Type B pancreatic cell (in vitro differentiated cells): Measurements from ENCODE around the gene DFFB. TPM values are rescaled to one million over a fixed set of nuclear protein-coding genes. Genes with fewer than 3 reads are reported as not detected.

Source experiments
- DNase-seq: peaks from one replicate; pipeline ENCODE4 v3.0.0; 2021; ENCODE audit warnings: mixed read lengths; ENCODE audit not compliant: unreplicated experiment; ENCODE audit errors: extremely low spot score
- H3K27ac Mint-ChIP-seq: 2 replicates; pipeline ENCODE4 v1.8.0; 2021; ENCODE audit warnings: mild to moderate bottlenecking, mixed read lengths
- H3K27me3 Mint-ChIP-seq: 2 replicates; pipeline ENCODE4 v1.8.0; 2021; ENCODE audit warnings: mixed read lengths
- H3K36me3 Mint-ChIP-seq: 2 replicates; pipeline ENCODE4 v1.8.0; 2021; ENCODE audit warnings: mixed read lengths
- H3K4me1 Mint-ChIP-seq: one replicate; pipeline ENCODE4 v1.8.0; 2021; ENCODE audit warnings: mixed read lengths; ENCODE audit not compliant: unreplicated experiment
- H3K4me3 Mint-ChIP-seq: 2 replicates; pipeline ENCODE4 v1.8.0; 2021; ENCODE audit warnings: mild to moderate bottlenecking, mixed read lengths
- H3K9me3 Mint-ChIP-seq: 2 replicates; pipeline ENCODE4 v1.8.0; 2021; ENCODE audit warnings: mixed read lengths
- total RNA-seq: library from RNA; stranded (reverse); gene quantifications from 2 replicates; pipeline ENCODE4 v1.2.1, GENCODE V29; 2021; ENCODE audit warnings: low replicate concordance
- TF ChIP-seq, protein P1 (sequence below): fragments of 200-600 bp; sonication (generic); conservative IDR thresholded peaks from 2 replicates; pipeline ENCODE4 v1.5.0; 2021; ENCODE audit warnings: antibody characterized with exemption, mild to moderate bottlenecking

Gene DFFB
- total RNA-seq, 1 donor from 2014 or later, result 10.6 TPM

DNA sequence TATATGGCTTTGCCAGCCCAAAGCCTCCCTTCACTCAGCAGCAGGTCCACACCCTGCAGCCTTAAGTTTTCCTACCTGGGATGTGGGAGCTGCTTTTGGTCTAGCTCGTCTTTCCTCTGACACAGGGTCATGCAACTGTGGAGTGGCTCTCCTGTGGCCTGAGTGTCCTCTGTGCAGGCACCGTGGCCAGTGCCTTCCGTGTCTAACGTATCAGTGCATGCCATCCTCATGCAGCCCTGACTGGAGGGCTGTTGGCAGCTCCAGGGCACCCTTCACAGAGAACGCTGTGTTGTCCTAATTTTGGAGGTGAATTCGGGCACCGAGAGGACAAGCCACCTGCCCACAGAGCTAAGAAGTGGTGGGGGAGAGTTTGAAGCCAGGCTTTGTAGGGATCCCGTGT lies 68.5 kb downstream of the DFFB start:
- TF ChIP-seq, protein P1, sequence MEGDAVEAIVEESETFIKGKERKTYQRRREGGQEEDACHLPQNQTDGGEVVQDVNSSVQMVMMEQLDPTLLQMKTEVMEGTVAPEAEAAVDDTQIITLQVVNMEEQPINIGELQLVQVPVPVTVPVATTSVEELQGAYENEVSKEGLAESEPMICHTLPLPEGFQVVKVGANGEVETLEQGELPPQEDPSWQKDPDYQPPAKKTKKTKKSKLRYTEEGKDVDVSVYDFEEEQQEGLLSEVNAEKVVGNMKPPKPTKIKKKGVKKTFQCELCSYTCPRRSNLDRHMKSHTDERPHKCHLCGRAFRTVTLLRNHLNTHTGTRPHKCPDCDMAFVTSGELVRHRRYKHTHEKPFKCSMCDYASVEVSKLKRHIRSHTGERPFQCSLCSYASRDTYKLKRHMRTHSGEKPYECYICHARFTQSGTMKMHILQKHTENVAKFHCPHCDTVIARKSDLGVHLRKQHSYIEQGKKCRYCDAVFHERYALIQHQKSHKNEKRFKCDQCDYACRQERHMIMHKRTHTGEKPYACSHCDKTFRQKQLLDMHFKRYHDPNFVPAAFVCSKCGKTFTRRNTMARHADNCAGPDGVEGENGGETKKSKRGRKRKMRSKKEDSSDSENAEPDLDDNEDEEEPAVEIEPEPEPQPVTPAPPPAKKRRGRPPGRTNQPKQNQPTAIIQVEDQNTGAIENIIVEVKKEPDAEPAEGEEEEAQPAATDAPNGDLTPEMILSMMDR, result no peak
- peaks cover 4% of the 10 kb centered on the region for H3K9me3 Mint-ChIP-seq
- no peak overlapping the region for H3K4me3 Mint-ChIP-seq
- peaks cover 3% of the 10 kb centered on the region for H3K4me1 Mint-ChIP-seq
- DNase-seq, result no peak
- H3K36me3 Mint-ChIP-seq, result no peaks in the 10 kb centered on the region
- H3K27ac Mint-ChIP-seq, result no peak overlapping the region
- peaks cover 22% of the 10 kb centered on the region for H3K27me3 Mint-ChIP-seq

DNA sequence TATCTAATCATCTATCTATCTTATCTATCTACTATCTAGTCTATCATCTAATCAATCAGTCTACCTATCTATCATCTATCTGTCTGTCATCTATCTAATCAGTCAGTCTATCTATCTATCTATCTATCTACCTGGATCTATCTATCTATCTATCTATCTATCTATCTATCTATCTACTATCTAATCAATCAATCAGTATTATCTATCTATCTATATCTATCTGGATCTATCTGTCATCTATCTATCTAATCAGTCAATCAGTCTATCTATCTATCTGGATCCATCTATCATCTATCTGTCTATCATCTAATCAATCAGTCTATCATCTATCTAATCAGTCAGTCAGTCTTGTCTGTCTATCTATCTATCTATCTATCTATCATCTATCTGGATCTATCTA lies 69.7 kb downstream of the DFFB start:
- no peak overlapping the region for H3K27ac Mint-ChIP-seq
- peaks cover 28% of the 10 kb centered on the region for H3K27me3 Mint-ChIP-seq
- no peak for DNase-seq
- H3K9me3 Mint-ChIP-seq, result peaks cover 4% of the 10 kb centered on the region
- TF ChIP-seq, protein P1, result no peak
- no peaks in the 10 kb centered on the region for H3K36me3 Mint-ChIP-seq
- peaks cover 3% of the 10 kb centered on the region for H3K4me1 Mint-ChIP-seq
- no peak overlapping the region for H3K4me3 Mint-ChIP-seq

DNA sequence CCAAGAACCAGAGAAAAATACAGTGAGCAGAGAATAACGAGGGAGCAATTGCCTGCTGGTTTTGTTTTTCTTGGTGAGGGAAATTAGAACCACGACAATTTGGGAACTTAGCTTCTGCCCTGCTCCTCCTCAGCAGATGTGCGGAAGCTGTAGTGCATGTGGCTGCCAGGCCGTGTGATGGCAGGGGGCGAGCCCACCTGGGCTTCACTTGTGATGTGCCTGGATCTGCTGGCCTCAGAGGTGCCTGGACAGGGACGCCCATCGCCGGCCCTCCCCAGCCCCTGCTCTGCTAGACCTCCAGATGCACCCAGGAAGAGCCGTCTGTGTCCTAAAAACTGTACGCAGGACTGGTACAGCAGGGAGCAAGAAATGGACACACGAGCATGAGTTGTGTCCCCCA lies 71.3 kb downstream of the DFFB start:
- H3K9me3 Mint-ChIP-seq, result peaks cover 4% of the 10 kb centered on the region
- H3K27me3 Mint-ChIP-seq, result peaks cover 37% of the 10 kb centered on the region
- no peak overlapping the region for H3K4me3 Mint-ChIP-seq
- no peaks in the 10 kb centered on the region for H3K36me3 Mint-ChIP-seq
- H3K4me1 Mint-ChIP-seq, result peaks cover 3% of the 10 kb centered on the region
- H3K27ac Mint-ChIP-seq, result no peak overlapping the region
- DNase-seq, result no peak
- TF ChIP-seq, protein P1, result no peak

DNA sequence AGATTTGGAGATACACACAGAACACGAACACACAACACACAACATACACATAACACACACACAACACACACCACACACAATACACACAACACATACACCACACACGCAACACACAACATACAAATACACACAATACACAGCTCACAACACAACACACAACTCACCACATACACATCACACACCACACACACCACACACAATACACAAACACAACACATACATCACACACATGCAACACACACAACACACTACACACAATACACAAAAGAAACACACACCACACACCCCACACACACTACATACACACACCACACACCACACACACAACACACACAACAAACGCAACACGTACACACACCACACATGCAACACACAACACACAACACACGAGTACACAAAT lies 71.8 kb downstream of the DFFB start:
- no peak for DNase-seq
- Mint-ChIP-seq H3K36me3 (no peaks in the 10 kb centered on the region), H3K4me3 (no peak overlapping the region), H3K27me3 (peaks cover 37% of the 10 kb centered on the region), H3K27ac (no peak overlapping the region), H3K4me1 (peaks cover 3% of the 10 kb centered on the region), H3K9me3 (peaks cover 4% of the 10 kb centered on the region)
- TF ChIP-seq, protein P1, result no peak

DNA sequence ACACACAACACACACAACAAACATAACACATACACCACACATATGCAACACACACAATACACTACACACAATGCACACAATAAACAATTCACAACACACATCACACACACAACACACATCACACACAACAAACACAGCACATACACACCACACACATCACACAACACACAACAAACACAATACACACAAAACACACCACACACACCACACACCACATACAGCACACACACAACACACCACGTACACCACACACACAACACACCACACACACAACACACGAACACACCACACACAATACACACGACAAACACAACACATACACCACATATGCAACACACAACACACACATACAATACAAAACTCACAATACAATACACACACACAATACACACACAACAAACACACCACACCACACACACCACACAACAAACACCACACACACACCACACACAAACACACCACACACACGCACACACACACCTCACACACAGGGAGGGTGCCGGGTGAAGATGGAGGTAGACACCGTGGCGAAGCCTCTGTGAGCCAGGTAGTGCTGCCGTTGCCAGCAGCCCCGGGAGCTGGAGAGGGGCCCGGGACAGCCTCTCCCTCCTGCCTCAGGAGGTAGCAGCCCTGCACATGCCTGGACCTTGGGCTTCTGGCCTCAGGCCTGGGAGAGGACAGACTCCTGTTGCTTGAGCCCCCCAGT lies 73.2 kb downstream of the DFFB start:
- Mint-ChIP-seq H3K4me3 (no peak overlapping the region), H3K27me3 (peaks cover 43% of the 10 kb centered on the region), H3K4me1 (no peaks in the 10 kb centered on the region), H3K27ac (no peak overlapping the region), H3K9me3 (peaks cover 4% of the 10 kb centered on the region), H3K36me3 (no peaks in the 10 kb centered on the region)
- no peak for DNase-seq
- TF ChIP-seq, protein P1, result no peak
